Measurements from ENCODE around the gene ECT2L. TPM values are rescaled to one million over a fixed set of nuclear protein-coding genes. Genes with fewer than 3 reads are reported as not detected.

Gene ECT2L
- polyA plus RNA-seq, 1 experiment = 0.01 TPM

- Histone ChIP-seq H3K4me3 (ENCODE audit: low read depth, low read length) (no peak overlapping the region), H3K27ac (ENCODE audit: low read depth, low read length) (no peak overlapping the region), H3K27me3 (ENCODE audit: control insufficient read depth, insufficient read depth, low read length) (no peaks in the 10 kb centered on the region), H3K9me3 (ENCODE audit: control insufficient read depth, insufficient read depth, low read length) (no peaks in the 10 kb centered on the region)
- CTCF ChIA-PET = no interaction called here
- no peak for TF ChIP-seq CTCF (IDR thresholded peaks at IDR 0.05; ENCODE audit: low read depth, low read length)
- POLR2A ChIA-PET = no interaction called here
- DNase-seq (ENCODE audit: low read depth, low spot score) = no peak
Observed at GRCh38 chr6:138849791-138850190, 53.9 kb downstream of the ECT2L start.

- peaks cover 5% of the 10 kb centered on the region for H3K27me3 ChIP-seq (ENCODE audit: control insufficient read depth, insufficient read depth, low read length)
- no peak for TF ChIP-seq CTCF (IDR thresholded peaks at IDR 0.05; ENCODE audit: low read depth, low read length)
- ChIA-PET POLR2A (no interaction called here), CTCF (no interaction called here)
- no peak overlapping the region for H3K4me3 ChIP-seq (ENCODE audit: low read depth, low read length)
- H3K9me3 ChIP-seq (ENCODE audit: control insufficient read depth, insufficient read depth, low read length) = no peaks in the 10 kb centered on the region
- DNase-seq (ENCODE audit: low read depth, low spot score) = no peak
- H3K27ac ChIP-seq (ENCODE audit: low read depth, low read length) = no peak overlapping the region
Observed at GRCh38 chr6:138856654-138857053, 60.8 kb downstream of the ECT2L start.

- Histone ChIP-seq H3K27ac (ENCODE audit: low read depth, low read length) (no peak overlapping the region), H3K27me3 (ENCODE audit: control insufficient read depth, insufficient read depth, low read length) (peaks cover 5% of the 10 kb centered on the region), H3K9me3 (ENCODE audit: control insufficient read depth, insufficient read depth, low read length) (no peaks in the 10 kb centered on the region), H3K4me3 (ENCODE audit: low read depth, low read length) (no peak overlapping the region)
- TF ChIP-seq CTCF (IDR thresholded peaks at IDR 0.05; ENCODE audit: low read depth, low read length) = no peak
- no peak for DNase-seq (ENCODE audit: low read depth, low spot score)
- POLR2A ChIA-PET = no interaction called here
- CTCF ChIA-PET = no interaction called here
Observed at GRCh38 chr6:138857775-138858174, 61.9 kb downstream of the ECT2L start.

GRCh38 chr6:138862456-138862855 is 66.6 kb downstream of the ECT2L start:
- POLR2A ChIA-PET = no interaction called here
- no peak for DNase-seq (ENCODE audit: low read depth, low spot score)
- CTCF ChIA-PET = interaction anchor here (0.7 kb wide), 1 partner anchor 986 kb away, joined by 3 read pairs; no protein-coding TSS in a partner anchor
- no peak for TF ChIP-seq CTCF (IDR thresholded peaks at IDR 0.05; ENCODE audit: low read depth, low read length)
- H3K9me3 ChIP-seq (ENCODE audit: control insufficient read depth, insufficient read depth, low read length) = no peaks in the 10 kb centered on the region
- H3K27me3 ChIP-seq (ENCODE audit: control insufficient read depth, insufficient read depth, low read length) = peaks cover 3% of the 10 kb centered on the region
- H3K27ac ChIP-seq (ENCODE audit: low read depth, low read length) = no peak overlapping the region
- H3K4me3 ChIP-seq (ENCODE audit: low read depth, low read length) = no peak overlapping the region

GRCh38 chr6:138863321-138863720 is 67.4 kb downstream of the ECT2L start:
- Histone ChIP-seq H3K4me3 (ENCODE audit: low read depth, low read length) (no peak overlapping the region), H3K27me3 (ENCODE audit: control insufficient read depth, insufficient read depth, low read length) (no peaks in the 10 kb centered on the region), H3K9me3 (ENCODE audit: control insufficient read depth, insufficient read depth, low read length) (no peaks in the 10 kb centered on the region), H3K27ac (ENCODE audit: low read depth, low read length) (no peak overlapping the region)
- no peak for DNase-seq (ENCODE audit: low read depth, low spot score)
- CTCF ChIA-PET = interaction anchor here (0.7 kb wide), 1 partner anchor 986 kb away, joined by 3 read pairs; no protein-coding TSS in a partner anchor
- POLR2A ChIA-PET = interaction anchor here (0.6 kb wide), 1 partner anchor 212 kb away, joined by 3 read pairs; no protein-coding TSS in a partner anchor
- no peak for TF ChIP-seq CTCF (IDR thresholded peaks at IDR 0.05; ENCODE audit: low read depth, low read length)
